NCI-H1930 (cell line): Measurements from ENCODE around the gene CLNK.
"Not testable (repeated sequence)": the region's sequence is repeated elsewhere in the genome, so short reads cannot be mapped to it uniquely, and the experiment has no call there.

Source experiments
- DNase-seq, 2 experiments: peaks; one replicate each; lab custom pipeline; 2025; lab: John Stamatoyannopoulos, UW

CLNK gene

GRCh38 chr4:10662937-10663336 lies 21.6 kb downstream of the CLNK start:
- no peak for DNase-seq

- DNase-seq = no peak
Measured at GRCh38 chr4:10661047-10661446, 23.5 kb downstream of the CLNK start.

GRCh38 chr4:10659251-10659650 lies 25.3 kb downstream of the CLNK start:
- no peak for DNase-seq

GRCh38 chr4:10656988-10657387 lies 27.6 kb downstream of the CLNK start:
- no peak for DNase-seq

GRCh38 chr4:10656420-10656819 lies 28.1 kb downstream of the CLNK start:
- DNase-seq = no peak

- no peak for DNase-seq
Measured at GRCh38 chr4:10655968-10656367, 28.6 kb downstream of the CLNK start.

- no peak for DNase-seq
Measured at GRCh38 chr4:10648479-10648878, 36.1 kb downstream of the CLNK start.

- no peak for DNase-seq
Measured at GRCh38 chr4:10647846-10648245, 36.7 kb downstream of the CLNK start.

GRCh38 chr4:10643600-10644425 lies 40.8 kb downstream of the CLNK start:
- no peak for DNase-seq

- no peak for DNase-seq
Measured at GRCh38 chr4:10640561-10641201, 43.9 kb downstream of the CLNK start.

- DNase-seq = no peak
Measured at GRCh38 chr4:10639664-10640063, 44.9 kb downstream of the CLNK start.

- no peak for DNase-seq
Measured at GRCh38 chr4:10639100-10639499, 45.5 kb downstream of the CLNK start.

GRCh38 chr4:10635091-10635490 lies 49.5 kb downstream of the CLNK start:
- DNase-seq = no peak

GRCh38 chr4:10629394-10629793 lies 55.2 kb downstream of the CLNK start:
- no peak for DNase-seq

- no peak for DNase-seq
Measured at GRCh38 chr4:10625131-10625530, 59.4 kb downstream of the CLNK start.

- DNase-seq = no peak
Measured at GRCh38 chr4:10623862-10624261, 60.7 kb downstream of the CLNK start.

GRCh38 chr4:10623241-10623640 lies 61.3 kb downstream of the CLNK start:
- no peak for DNase-seq

- DNase-seq = no peak
Measured at GRCh38 chr4:10622728-10623127, 61.8 kb downstream of the CLNK start.

- no peak for DNase-seq
Measured at GRCh38 chr4:10620935-10621488, 63.6 kb downstream of the CLNK start.

- DNase-seq = no peak
Measured at GRCh38 chr4:10619855-10620254, 64.7 kb downstream of the CLNK start.

- peak; percentile 17 to 68 for DNase-seq
Measured at GRCh38 chr4:10619220-10619619, 65.3 kb downstream of the CLNK start.

- DNase-seq = not testable (repeated sequence)
Measured at GRCh38 chr4:10614926-10615325, 69.6 kb downstream of the CLNK start.

- DNase-seq = no peak
Measured at GRCh38 chr4:10613926-10614478, 70.6 kb downstream of the CLNK start.
